HG03095 (cell line): Measurements from ENCODE around the gene JAKMIP1.

ENCODE experiments used
- ATAC-seq: cut with Tn5 transposase; IDR thresholded peaks from one replicate; pipeline ENCODE4 v1.9.1; 2021; ENCODE audit warnings: moderate library complexity; ENCODE audit not compliant: unreplicated experiment

JAKMIP1 gene

GRCh38 chr4:6071191-6071958 lies 129.0 kb downstream of the JAKMIP1 start:
- no peak for ATAC-seq

GRCh38 chr4:6069845-6070709 lies 130.3 kb downstream of the JAKMIP1 start:
- ATAC-seq: no peak

GRCh38 chr4:6068986-6069385 lies 131.4 kb downstream of the JAKMIP1 start:
- no peak for ATAC-seq

GRCh38 chr4:6065934-6066590 lies 134.3 kb downstream of the JAKMIP1 start:
- no peak for ATAC-seq

- no peak for ATAC-seq
Measured at GRCh38 chr4:6065166-6065565, 135.2 kb downstream of the JAKMIP1 start.

GRCh38 chr4:6064383-6064782 lies 136.0 kb downstream of the JAKMIP1 start:
- ATAC-seq: no peak

GRCh38 chr4:6063684-6064083 lies 136.7 kb downstream of the JAKMIP1 start:
- no peak for ATAC-seq

GRCh38 chr4:6062133-6062532 lies 138.2 kb downstream of the JAKMIP1 start:
- ATAC-seq: no peak

- no peak for ATAC-seq
Measured at GRCh38 chr4:6059375-6059805, 141.0 kb downstream of the JAKMIP1 start.

GRCh38 chr4:6058531-6059374 lies 141.6 kb downstream of the JAKMIP1 start:
- no peak for ATAC-seq

GRCh38 chr4:6056976-6057766 lies 143.2 kb downstream of the JAKMIP1 start:
- no peak for ATAC-seq

GRCh38 chr4:6055436-6055835 lies 144.9 kb downstream of the JAKMIP1 start:
- no peak for ATAC-seq

- no peak for ATAC-seq
Measured at GRCh38 chr4:6055030-6055429, 145.3 kb downstream of the JAKMIP1 start.

GRCh38 chr4:6054162-6054922 lies 146.0 kb downstream of the JAKMIP1 start:
- ATAC-seq: no peak

- ATAC-seq: no peak
Measured at GRCh38 chr4:6052679-6053078, 147.7 kb downstream of the JAKMIP1 start.

- ATAC-seq: no peak
Measured at GRCh38 chr4:6050551-6050950, 149.8 kb downstream of the JAKMIP1 start.

GRCh38 chr4:6049985-6050384 lies 150.4 kb downstream of the JAKMIP1 start:
- ATAC-seq: no peak

- no peak for ATAC-seq
Measured at GRCh38 chr4:6049278-6049677, 151.1 kb downstream of the JAKMIP1 start.

- no peak for ATAC-seq
Measured at GRCh38 chr4:6048537-6048936, 151.8 kb downstream of the JAKMIP1 start.
